Lower lobe of right lung (tissue), 2 donors: ENCODE results near the gene L3MBTL4. TPM values are rescaled to one million over a fixed set of nuclear protein-coding genes. Genes with fewer than 3 reads are reported as not detected.

Experiments
- ATAC-seq, 2 donors: fragments of 200-7000 bp; cut with Tn5 transposase; one replicate each; pipeline ENCODE4 v1.9.1; 2020 to 2022; ENCODE audit warnings: mild to moderate bottlenecking in 2 of 2, moderate library complexity in 2 of 2
- DNase-seq: peaks from one replicate; pipeline ENCODE4 v3.0.0-alpha.2; 2020
- H3K27ac ChIP-seq: fragments of 200-600 bp; one replicate; pipeline ENCODE4 v1.8.0; 2022
- H3K27me3 ChIP-seq: fragments of 200-600 bp; one replicate; pipeline ENCODE4 v1.8.0; 2022; ENCODE audit warnings: low read depth
- H3K36me3 ChIP-seq: fragments of 200-600 bp; one replicate; pipeline ENCODE4 v1.8.0; 2022; ENCODE audit warnings: mild to moderate bottlenecking
- H3K4me1 ChIP-seq: fragments of 200-600 bp; one replicate; pipeline ENCODE4 v1.8.0; 2022
- H3K4me3 ChIP-seq: fragments of 200-600 bp; one replicate; pipeline ENCODE4 v1.8.0; 2022; ENCODE audit warnings: mild to moderate bottlenecking
- H3K9me3 ChIP-seq: fragments of 200-600 bp; one replicate; pipeline ENCODE4 v1.8.0; 2022
- CTCF ChIP-seq: fragments of 200-600 bp; IDR thresholded peaks from one replicate; pipeline ENCODE4 v1.8.0; 2022; ENCODE audit warnings: antibody characterized with exemption, mild to moderate bottlenecking
- intact Hi-C: fragments of 100-400 bp; cut with DNase I; formaldehyde crosslinking; loops from one replicate; pipeline ENCODE4 v1.11.0; 2022
- total RNA-seq: library from RNA; stranded (reverse); fragmentation: NEBNext Ultra II Directional; extraction: Animal tissue kit (Norgen Biotek cat#: 25700); gene quantifications from one replicate; pipeline ENCODE4 v1.2.1, GENCODE V29; 2021
- donor health status: DM: no; HTN: yes; CAD: no; lungs with severe emphysema.

The L3MBTL4 gene
- total RNA-seq, 1 donor from 2014 or later: 16.9 TPM

- ATAC-seq (no peak), DNase-seq (no peak)
- no peaks in the 10 kb centered on the region for H3K9me3 ChIP-seq
- no peaks in the 10 kb centered on the region for H3K4me1 ChIP-seq
- intact Hi-C loops: no loop called here
- no peaks in the 10 kb centered on the region for H3K36me3 ChIP-seq
- no peak overlapping the region for H3K4me3 ChIP-seq
- no peaks in the 10 kb centered on the region for H3K27me3 ChIP-seq
- no peak overlapping the region for H3K27ac ChIP-seq
- TF ChIP-seq CTCF: no peak
These were observed 401.4 kb downstream of the L3MBTL4 start for GRCh38 chr18:6013171-6013810.

- DNase-seq: no peak
- intact Hi-C loops: no loop called here
- ATAC-seq: no peak
- Histone ChIP-seq H3K27me3 (no peaks in the 10 kb centered on the region), H3K9me3 (no peaks in the 10 kb centered on the region), H3K4me1 (no peaks in the 10 kb centered on the region), H3K36me3 (no peaks in the 10 kb centered on the region), H3K27ac (no peak overlapping the region), H3K4me3 (no peak overlapping the region)
- TF ChIP-seq CTCF: no peak
These were observed 403.8 kb downstream of the L3MBTL4 start for GRCh38 chr18:6010921-6011320.

DNA sequence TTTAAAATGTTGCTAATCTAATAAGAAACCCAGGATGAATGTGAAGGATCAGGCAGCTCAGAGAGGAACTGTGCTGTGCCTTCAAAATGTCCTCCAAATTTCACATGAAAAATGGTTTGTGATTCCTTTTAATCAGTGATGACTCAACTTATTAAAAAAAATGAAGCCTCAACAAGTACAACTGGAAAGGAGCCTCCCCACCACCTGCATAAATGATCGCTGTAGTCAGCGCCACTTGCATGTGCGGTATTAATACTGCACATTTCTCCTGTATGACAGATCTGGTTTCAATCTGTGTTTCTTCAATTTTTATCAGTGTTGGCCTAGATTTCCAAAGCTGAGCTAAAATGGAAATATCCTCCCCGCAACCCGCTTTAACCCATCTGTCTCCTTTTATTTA is 404.4 kb downstream of the L3MBTL4 start:
- intact Hi-C loops: no loop called here
- ATAC-seq (no peak), DNase-seq (no peak)
- Histone ChIP-seq H3K27ac (no peak overlapping the region), H3K4me3 (no peak overlapping the region), H3K27me3 (no peaks in the 10 kb centered on the region), H3K9me3 (no peaks in the 10 kb centered on the region), H3K36me3 (no peaks in the 10 kb centered on the region), H3K4me1 (no peaks in the 10 kb centered on the region)
- TF ChIP-seq CTCF: no peak

GRCh38 chr18:6009756-6010155 is 405.0 kb downstream of the L3MBTL4 start:
- Histone ChIP-seq H3K9me3 (no peaks in the 10 kb centered on the region), H3K27me3 (no peaks in the 10 kb centered on the region), H3K4me1 (no peaks in the 10 kb centered on the region), H3K36me3 (no peaks in the 10 kb centered on the region), H3K4me3 (no peak overlapping the region), H3K27ac (no peak overlapping the region)
- ATAC-seq (no peak), DNase-seq (no peak)
- intact Hi-C loops: no loop called here
- TF ChIP-seq CTCF: no peak

DNA sequence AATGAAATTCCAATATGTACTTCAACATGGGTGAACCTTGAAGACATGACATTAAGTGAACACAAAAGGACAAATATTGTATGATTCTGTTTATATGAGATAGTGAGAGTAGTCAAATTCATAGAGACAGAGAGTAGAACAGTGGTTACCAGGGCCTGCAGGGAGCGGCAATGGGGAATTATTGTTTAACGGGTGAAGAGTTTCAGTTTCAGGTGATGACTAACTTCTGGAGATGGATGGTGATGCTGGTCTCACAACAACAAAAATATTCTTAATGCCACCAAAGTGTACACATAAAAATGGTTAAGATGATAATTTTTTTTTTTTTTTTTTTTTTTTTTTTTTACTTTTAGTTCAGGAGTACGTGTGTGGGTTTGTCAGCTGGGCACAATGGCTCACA is 410.0 kb downstream of the L3MBTL4 start:
- peaks cover 6% of the 10 kb centered on the region for H3K9me3 ChIP-seq
- H3K4me1 ChIP-seq: no peaks in the 10 kb centered on the region
- no peaks in the 10 kb centered on the region for H3K36me3 ChIP-seq
- no peak for TF ChIP-seq CTCF
- H3K27me3 ChIP-seq: no peaks in the 10 kb centered on the region
- intact Hi-C loops: no loop called here
- no peak for DNase-seq
- no peak overlapping the region for H3K4me3 ChIP-seq
- no peak for ATAC-seq
- H3K27ac ChIP-seq: no peak overlapping the region

GRCh38 chr18:6004119-6004518 is 410.6 kb downstream of the L3MBTL4 start:
- TF ChIP-seq CTCF: no peak
- Histone ChIP-seq H3K4me3 (no peak overlapping the region), H3K9me3 (peaks cover 7% of the 10 kb centered on the region), H3K4me1 (no peaks in the 10 kb centered on the region), H3K27ac (no peak overlapping the region), H3K27me3 (no peaks in the 10 kb centered on the region), H3K36me3 (no peaks in the 10 kb centered on the region)
- ATAC-seq: no peak
- intact Hi-C loops: no loop called here
- no peak for DNase-seq
